NOMO-1 (cell line): Measurements from ENCODE around the gene ST8SIA1.
"Not testable (repeated sequence)": the region's sequence is repeated elsewhere in the genome, so short reads cannot be mapped to it uniquely, and the experiment has no call there.

ENCODE experiments used
- DNase-seq, 2 experiments: peaks; one replicate each; lab custom pipeline; 2025; ENCODE audit not compliant: unreplicated experiment in 2 of 2; lab: John Stamatoyannopoulos, UW

The ST8SIA1 gene

DNA sequence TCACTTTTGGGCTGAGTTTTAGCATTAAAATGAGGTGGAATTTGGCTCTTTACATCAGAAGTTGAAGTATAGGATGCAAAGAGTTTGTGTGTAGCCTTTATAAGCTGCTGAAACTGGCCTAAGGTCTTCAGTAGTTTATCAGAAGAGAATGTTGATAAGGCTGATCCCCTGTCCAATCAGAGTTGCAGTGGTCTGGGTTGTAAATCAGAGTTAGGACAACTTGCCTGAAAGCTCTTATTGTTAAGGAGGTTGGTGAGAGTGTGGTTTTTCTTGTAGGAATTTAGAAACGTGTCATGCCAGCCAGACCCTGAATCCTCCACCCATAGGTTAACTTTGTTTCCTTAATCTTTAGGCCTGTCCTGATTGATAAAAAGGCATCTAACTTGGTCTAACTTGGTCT lies 143.5 kb downstream of the ST8SIA1 start:
- DNase-seq = no peak

DNA sequence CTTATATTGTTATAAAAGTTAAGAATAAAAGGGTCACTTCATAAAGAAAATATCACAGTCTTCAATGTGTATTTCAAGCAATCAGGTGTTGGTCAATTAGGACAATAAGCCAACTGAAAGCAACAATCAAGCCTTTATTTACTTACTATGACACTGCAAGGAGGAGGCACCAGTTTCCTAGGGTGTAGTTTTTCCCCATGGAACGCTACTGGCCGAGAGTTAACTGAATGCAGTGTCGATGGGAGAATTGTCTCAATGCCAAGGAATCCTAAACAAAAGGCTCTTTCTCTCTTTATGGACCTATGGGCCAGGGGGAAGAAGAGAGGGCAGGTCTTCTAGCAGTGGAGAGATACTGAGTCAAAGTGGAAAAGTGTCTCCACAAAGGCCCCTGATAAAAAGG lies 146.1 kb downstream of the ST8SIA1 start:
- no peak for DNase-seq

DNA sequence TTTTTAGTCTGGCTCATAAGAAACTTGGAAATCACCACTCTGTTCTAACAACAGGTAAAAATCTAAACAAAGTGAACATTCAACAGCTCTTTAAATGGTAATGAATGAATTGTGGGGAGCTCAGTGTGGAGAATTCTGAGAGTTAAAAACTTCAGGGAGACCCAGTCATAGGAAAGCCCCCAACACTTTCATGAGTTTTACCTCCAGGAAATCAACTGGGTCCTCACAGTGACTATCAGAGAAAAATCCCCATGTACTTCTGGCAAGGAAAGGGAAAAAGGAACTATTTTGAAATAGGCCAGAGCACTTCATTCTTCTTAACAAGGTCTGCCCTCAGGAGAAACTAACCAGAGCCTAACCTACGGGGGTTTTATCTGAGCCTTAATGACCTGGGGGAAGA lies 153.8 kb downstream of the ST8SIA1 start:
- DNase-seq = no peak

DNA sequence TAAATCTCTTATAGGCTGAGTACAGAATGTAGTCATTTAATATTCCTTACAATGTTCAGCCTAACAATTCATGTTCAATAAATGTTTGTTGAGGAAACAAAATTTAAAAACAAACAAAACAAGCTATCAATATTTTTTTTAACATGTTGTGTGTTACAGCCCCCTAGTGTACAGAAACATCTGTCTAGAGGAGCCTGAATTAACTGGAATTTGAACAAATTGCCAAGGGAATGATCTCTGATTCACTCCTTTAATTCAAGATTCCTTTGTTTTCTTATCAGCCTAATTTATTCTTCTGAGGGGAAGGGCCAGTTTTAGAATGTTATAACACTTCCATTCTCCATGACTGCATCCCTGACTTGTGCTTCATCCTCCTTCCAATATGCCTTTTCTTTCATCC lies 161.3 kb downstream of the ST8SIA1 start:
- DNase-seq = no peak

DNA sequence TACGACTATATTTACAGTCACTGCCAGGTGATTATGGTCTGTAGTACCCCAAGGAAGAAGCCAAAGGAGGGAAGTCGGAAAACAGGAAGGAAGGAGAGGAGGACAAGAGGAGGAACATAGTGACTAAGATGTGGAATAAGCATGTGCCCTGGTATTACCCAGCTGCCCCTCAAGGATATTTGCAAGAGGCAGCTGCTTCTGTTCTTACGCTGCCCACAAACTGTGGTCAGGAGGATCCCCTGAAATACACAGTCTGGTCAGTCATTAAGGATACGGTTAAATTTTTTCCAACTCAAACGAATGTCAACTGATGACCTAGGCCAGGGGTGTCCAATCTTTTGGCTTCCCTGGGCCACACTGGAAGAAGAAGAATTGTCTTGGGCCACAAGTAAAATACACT lies 162.0 kb downstream of the ST8SIA1 start:
- DNase-seq = no peak

DNA sequence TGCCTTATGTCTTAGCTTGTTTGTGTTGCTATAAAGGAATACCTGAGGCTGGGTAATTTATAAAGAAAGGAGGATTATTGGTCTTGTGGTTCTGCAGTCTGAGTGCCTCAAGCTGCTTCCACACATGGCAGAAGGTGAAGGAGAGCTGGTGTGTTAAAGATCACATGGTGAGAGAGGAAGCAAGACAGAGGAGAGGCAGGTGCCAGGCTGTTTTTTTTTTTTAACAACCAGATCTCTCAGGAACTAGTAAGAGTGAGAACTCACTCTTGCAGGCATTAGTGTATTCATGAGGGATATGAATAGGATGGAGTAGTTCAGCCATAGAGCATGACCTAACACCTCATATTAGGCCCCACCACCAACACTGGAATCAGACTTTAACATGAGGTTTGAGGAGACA lies 165.1 kb downstream of the ST8SIA1 start:
- DNase-seq = no peak

DNA sequence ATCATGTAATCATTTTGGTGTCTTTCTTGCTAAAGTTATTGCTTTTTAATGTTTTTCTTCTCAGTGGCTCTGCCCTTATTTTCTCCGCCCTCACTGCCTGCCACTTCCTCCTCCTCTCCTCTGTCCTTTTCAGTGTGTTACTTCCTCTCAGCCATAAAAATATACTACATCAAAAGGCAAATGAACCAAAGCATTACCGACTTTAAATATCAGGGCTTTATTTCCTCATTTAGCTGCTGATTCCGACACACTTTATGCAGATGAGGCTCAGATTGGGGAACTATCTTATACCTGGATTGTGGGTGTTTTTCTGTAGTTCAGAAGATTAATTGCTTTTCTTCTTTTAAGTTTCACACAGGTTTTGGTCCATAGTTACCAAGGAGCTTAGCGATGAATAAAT lies 170.4 kb downstream of the ST8SIA1 start:
- DNase-seq = peak; percentile 60 to 93

DNA sequence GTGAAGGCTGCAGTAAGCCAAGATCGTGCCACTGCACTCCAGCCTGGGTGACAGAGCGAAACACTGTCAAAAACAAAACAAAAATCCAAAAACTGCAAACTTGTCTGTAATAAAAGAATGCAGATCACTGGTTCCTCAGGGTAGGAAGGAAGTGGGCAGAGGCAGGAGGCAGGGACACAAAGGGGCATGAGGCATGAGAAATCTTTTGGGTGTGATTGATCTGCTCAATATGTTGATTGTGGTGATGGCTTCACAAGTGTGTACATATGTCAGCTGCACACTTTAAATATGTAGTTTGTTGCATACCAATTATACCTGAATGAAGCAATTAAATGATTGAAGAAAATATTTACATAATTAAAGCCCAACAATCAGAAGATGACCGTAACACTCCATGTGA lies 170.9 kb downstream of the ST8SIA1 start:
- DNase-seq = no peak

DNA sequence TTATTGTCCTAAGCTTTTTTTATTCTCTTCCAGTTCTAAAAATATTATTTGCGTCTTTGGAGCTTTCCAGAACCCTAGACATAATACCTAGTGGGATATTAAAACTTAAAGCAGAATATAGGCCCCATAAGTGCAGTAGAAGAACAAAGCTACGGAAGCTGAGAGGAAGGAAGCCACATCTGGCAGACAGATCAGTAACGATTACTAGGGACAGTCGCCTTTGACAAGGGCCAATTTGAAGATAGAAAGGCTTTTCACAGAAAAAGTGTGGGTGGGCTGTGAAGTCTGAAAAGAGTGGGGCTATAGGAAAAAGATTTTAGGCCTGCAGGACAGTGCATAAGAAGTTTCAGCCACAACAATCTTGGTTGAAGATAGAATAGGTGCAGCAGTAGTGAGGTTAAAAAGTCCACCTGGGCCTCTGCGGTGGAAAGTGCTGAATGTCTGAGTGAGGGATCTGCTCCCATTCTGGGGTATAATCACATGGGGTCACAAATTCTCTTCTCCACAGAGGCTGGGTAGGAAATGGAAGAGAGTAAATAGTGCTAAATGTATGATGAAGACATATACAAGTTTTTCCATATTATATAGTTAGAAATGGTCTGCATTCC lies 174.0 kb downstream of the ST8SIA1 start:
- DNase-seq = no peak

DNA sequence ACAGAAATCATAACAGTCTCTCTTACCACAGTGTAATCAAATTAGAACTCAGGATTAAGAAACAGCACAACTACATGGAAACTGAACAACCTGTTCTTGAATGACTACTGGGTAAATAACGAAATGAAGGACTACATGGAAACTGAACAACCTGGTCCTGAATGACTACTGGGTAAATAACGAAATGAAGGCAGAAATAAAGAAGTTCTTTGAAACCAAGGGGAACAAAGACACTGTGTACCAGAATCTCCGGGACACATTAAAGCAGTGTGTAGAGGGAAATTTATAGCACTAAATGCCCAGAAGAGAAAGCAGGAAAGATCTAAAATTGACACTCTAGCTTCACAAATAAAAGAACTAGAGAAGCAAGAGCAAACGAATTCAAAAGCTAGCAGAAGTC lies 185.2 kb downstream of the ST8SIA1 start:
- DNase-seq = not testable (repeated sequence)

DNA sequence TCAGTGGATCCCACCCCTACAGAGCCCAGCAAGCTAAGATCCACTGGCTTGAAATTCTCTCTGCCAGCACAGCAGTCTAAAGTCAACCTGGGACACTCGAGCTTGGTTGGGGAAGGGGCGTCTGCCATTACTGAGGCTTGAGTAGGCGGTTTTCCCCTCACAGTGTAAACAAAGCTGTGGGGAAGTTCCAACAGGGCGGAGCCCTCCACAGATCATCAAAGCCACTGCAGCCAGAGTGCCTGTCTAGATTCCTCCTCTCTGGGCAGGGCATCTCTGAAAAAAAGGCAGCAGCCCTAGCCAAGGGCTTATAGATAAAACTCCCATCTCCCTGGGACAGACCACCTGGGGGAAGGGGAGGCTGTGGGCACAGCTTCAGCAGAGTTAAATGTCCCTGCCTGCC lies 187.8 kb downstream of the ST8SIA1 start:
- DNase-seq = not testable (repeated sequence)
